Fibroblast of pulmonary artery (primary cell): ENCODE measurements around the gene SNX6.
"Not testable (repeated sequence)": the region's sequence is repeated elsewhere in the genome, so short reads cannot be mapped to it uniquely, and the experiment has no call there.

Source experiments
- DNase-seq: peaks from one replicate; pipeline ENCODE4 v3.0.0-alpha.2; 2010; ENCODE audit warnings: low read depth
- H3K4me3 ChIP-seq: replicated peaks from 2 replicates; pipeline ENCODE4 v1.5.1; 2011; ENCODE audit warnings: low read depth, mild to moderate bottlenecking, control low read depth, low read length, moderate library complexity
- CTCF ChIP-seq: IDR thresholded peaks from 2 replicates; pipeline ENCODE4 v1.5.1; 2011; ENCODE audit warnings: mild to moderate bottlenecking, control low read depth, low read length, inconsistent platforms; ENCODE audit errors: missing control alignments

The SNX6 gene

GRCh38 chr14:34536951-34537676 is 92.8 kb downstream of the SNX6 start:
- no peak for TF ChIP-seq CTCF
- H3K4me3 ChIP-seq: peak overlapping the region; percentile 97
- DNase-seq: peak; percentile 76

- H3K4me3 ChIP-seq: no peak overlapping the region
- TF ChIP-seq CTCF: no peak
- DNase-seq: no peak
Observed at GRCh38 chr14:34527591-34527990, 102.4 kb downstream of the SNX6 start.

GRCh38 chr14:34524216-34524615 is 105.7 kb downstream of the SNX6 start:
- not testable (repeated sequence) for DNase-seq

GRCh38 chr14:34522496-34522895 is 107.5 kb downstream of the SNX6 start:
- no peak overlapping the region for H3K4me3 ChIP-seq
- DNase-seq: no peak

More at GRCh38 chr14:34524216-34524615, 105.7 kb downstream of the SNX6 start:
- not testable (repeated sequence) for H3K4me3 ChIP-seq

GRCh38 chr14:34521071-34521470 is 108.9 kb downstream of the SNX6 start:
- not testable (repeated sequence) for H3K4me3 ChIP-seq, DNase-seq

More at GRCh38 chr14:34522496-34522895, 107.5 kb downstream of the SNX6 start:
- no peak for TF ChIP-seq CTCF

- DNase-seq, H3K4me3 ChIP-seq: not testable (repeated sequence)
Observed at GRCh38 chr14:34520304-34520970, 109.5 kb downstream of the SNX6 start.
